ENCODE measurements around the gene CCNDBP1.

The CCNDBP1 gene

GRCh38 chr15:43230640-43231115 lies 45.5 kb downstream of the CCNDBP1 start:
- DNase-seq, result no peak
- Histone ChIP-seq H3K4me1 (no peaks in the 10 kb centered on the region), H3K27me3 (no peaks in the 10 kb centered on the region), H3K36me3 (no peaks in the 10 kb centered on the region), H3K4me3 (ENCODE audit: low read depth, low read length) (no peak overlapping the region), H3K9me3 (no peaks in the 10 kb centered on the region)
- no peak for TF ChIP-seq CTCF (IDR thresholded peaks at IDR 0.05; ENCODE audit: low read depth, low read length)

- no peaks in the 10 kb centered on the region for H3K27me3 ChIP-seq
- H3K36me3 ChIP-seq, result no peaks in the 10 kb centered on the region
- H3K9me3 ChIP-seq, result no peaks in the 10 kb centered on the region
- no peaks in the 10 kb centered on the region for H3K4me1 ChIP-seq
- no peak for TF ChIP-seq CTCF (IDR thresholded peaks at IDR 0.05; ENCODE audit: low read depth, low read length)
- no peak for DNase-seq
- H3K4me3 ChIP-seq (ENCODE audit: low read depth, low read length), result no peak overlapping the region
Observed at GRCh38 chr15:43232289-43232874, 47.2 kb downstream of the CCNDBP1 start.

GRCh38 chr15:43235536-43235935 lies 50.3 kb downstream of the CCNDBP1 start:
- H3K27me3 ChIP-seq, result no peaks in the 10 kb centered on the region
- H3K9me3 ChIP-seq, result no peaks in the 10 kb centered on the region
- TF ChIP-seq CTCF (IDR thresholded peaks at IDR 0.05; ENCODE audit: low read depth, low read length), result no peak
- no peak overlapping the region for H3K4me3 ChIP-seq (ENCODE audit: low read depth, low read length)
- no peaks in the 10 kb centered on the region for H3K36me3 ChIP-seq
- H3K4me1 ChIP-seq, result no peaks in the 10 kb centered on the region
- no peak for DNase-seq

- Histone ChIP-seq H3K4me3 (ENCODE audit: low read depth, low read length) (no peak overlapping the region), H3K4me1 (no peaks in the 10 kb centered on the region), H3K27me3 (no peaks in the 10 kb centered on the region), H3K36me3 (no peaks in the 10 kb centered on the region), H3K9me3 (no peaks in the 10 kb centered on the region)
- no peak for DNase-seq
- TF ChIP-seq CTCF (IDR thresholded peaks at IDR 0.05; ENCODE audit: low read depth, low read length), result no peak
Observed at GRCh38 chr15:43237842-43238470, 52.8 kb downstream of the CCNDBP1 start.

GRCh38 chr15:43238671-43239131 lies 53.5 kb downstream of the CCNDBP1 start:
- TF ChIP-seq CTCF (IDR thresholded peaks at IDR 0.05; ENCODE audit: low read depth, low read length), result no peak
- Histone ChIP-seq H3K9me3 (no peaks in the 10 kb centered on the region), H3K4me1 (no peaks in the 10 kb centered on the region), H3K27me3 (no peaks in the 10 kb centered on the region), H3K36me3 (no peaks in the 10 kb centered on the region), H3K4me3 (ENCODE audit: low read depth, low read length) (no peak overlapping the region)
- no peak for DNase-seq
